GM18519 (cell line): Measurements from ENCODE around the gene ZNF536.

Experiments used
- ATAC-seq: cut with Tn5 transposase; IDR thresholded peaks from one replicate; pipeline ENCODE4 v1.9.1; 2021; ENCODE audit warnings: mild to moderate bottlenecking, moderate library complexity; ENCODE audit not compliant: unreplicated experiment, low FRiP score

Gene ZNF536

DNA sequence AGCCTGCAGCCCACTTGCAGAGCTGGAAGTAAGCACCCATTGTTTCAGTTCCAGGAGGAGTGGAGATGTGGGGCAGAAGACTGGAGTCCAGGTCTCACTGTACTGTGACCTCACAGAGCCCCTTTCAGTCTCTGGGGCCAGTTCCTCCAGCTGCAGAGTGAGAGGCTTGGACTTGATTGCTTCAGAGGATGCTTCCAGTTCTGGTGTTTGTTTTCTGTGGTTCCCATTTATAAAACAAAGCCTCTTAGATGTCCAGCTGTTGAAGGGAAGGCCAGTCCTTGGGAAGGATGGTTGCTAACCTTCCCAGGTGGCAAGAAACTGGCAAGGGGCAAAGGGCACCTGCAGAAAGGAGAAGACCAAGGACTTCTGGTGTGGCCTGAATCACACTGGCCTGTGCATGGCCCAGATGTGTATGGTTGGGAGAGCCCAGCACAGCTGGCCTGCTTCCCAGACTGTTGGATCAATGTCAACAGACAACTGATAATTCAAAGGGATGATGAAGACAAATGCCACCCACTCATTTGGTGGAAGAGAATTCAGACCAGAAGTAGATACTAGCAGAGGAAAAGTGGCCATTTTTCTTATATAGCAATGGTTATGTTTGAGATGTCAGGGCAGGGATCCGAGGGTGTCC, 218.5 kb downstream of the ZNF536 start:
- ATAC-seq = no peak

GRCh38 chr19:30593356-30593755, 221.2 kb downstream of the ZNF536 start:
- no peak for ATAC-seq

DNA sequence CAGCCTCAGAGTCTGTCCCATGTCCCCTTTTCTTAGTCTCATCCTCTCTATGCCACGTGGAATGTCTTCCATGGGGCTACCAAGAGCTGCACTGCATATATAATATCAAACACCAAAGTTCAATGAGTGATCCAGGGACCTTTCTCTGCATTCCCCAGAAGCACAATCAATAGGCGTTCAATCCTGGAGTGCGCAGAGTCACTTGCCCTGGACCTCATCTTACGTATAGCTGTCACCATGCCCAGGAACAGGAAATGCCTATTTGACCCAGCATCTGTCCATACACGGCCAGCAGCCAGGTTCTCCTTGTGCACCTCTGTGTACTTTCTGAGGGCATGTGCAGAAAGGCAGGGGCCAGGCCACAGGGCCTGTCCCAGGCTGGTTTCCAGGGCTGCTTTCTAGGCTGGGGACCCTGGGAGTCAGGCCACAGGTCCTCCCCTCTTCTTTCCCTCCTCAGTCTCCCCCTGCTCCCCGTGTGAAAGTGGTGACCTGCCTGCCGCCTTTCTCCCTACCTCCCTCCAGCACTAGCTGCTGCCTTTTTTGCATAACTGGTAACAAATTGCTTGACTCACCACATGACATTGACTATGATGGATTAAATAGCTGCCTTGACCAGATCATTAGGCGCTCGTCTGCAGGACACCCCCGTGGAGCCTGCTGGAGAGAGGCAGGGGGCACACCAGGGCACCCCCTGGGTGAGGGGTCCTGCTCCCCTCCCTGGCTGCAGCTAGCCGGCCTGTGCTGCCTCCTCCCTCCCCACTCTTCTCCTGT, 222.0 kb downstream of the ZNF536 start:
- no peak for ATAC-seq

GRCh38 chr19:30596268-30596667, 224.1 kb downstream of the ZNF536 start:
- ATAC-seq = no peak

- no peak for ATAC-seq
These were observed 224.7 kb downstream of the ZNF536 start for GRCh38 chr19:30596813-30597399.

- ATAC-seq = no peak
These were observed 226.5 kb downstream of the ZNF536 start for GRCh38 chr19:30598688-30599087.

- no peak for ATAC-seq
These were observed 230.6 kb downstream of the ZNF536 start for GRCh38 chr19:30602661-30603350.

DNA sequence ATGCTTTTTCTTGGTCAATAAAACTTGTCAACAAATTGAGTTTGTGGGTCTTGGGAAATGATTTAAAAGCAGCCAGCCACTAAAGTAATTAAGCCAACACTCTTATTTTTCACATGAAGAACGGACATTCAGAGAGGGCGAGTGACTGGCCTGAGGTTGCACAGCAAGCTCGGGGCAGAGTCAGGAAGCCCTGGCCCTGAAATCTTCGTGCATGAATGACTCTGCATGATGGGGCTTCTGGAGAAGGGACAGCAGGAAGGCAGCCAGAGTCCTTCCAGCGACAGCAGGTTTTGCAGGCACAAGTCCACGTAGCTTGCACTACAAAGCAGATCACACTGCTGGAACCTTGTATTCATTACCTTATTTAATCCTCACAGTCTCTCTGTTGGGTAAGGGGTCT, 232.5 kb downstream of the ZNF536 start:
- ATAC-seq = no peak

- ATAC-seq = no peak
These were observed 233.1 kb downstream of the ZNF536 start for GRCh38 chr19:30605333-30605732.

DNA sequence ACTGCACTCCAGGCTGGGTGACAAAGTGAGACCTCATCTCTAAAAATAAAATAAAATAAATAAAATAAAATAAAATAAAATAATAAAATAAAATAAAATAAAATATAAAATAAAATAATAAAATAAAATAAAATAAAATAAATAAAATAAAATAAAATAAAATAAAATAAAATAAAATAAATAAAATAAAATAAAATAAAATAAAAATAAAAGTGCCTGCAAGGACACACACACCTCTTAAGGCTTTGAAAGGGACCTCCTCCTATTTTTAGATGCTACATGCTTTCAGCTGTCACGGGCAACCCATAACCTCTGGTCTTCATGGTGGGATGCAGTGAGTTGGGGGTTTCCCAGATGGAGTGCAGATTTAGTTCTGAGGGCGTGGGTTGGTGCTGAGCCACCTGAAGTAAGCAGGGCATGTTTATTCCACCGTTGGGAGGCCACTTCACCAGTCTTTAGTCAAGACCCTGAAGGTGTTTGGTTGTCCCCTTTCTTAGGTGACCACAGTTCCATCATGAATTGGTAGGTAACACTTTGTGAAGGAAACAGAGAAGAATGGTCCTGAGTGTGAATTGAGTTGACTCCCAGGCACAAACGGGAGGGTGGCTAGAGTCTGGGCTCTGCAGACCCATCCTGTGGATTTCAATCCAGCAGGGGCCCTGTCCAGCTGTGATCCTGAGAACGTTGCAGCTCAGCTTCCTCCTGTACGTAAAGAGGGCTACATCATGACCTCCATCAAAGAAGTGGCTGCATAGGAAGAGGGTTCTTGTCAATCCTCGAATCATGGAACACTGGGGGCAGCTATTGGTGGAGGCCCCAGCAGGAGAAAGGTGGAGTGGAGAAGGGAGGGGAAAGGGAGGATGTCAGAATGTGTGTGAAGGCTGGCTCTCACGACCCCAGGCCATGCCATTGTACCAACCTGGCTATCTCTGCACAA, 234.2 kb downstream of the ZNF536 start:
- no peak for ATAC-seq
